ENCODE data around the gene BTBD7.

DNA sequence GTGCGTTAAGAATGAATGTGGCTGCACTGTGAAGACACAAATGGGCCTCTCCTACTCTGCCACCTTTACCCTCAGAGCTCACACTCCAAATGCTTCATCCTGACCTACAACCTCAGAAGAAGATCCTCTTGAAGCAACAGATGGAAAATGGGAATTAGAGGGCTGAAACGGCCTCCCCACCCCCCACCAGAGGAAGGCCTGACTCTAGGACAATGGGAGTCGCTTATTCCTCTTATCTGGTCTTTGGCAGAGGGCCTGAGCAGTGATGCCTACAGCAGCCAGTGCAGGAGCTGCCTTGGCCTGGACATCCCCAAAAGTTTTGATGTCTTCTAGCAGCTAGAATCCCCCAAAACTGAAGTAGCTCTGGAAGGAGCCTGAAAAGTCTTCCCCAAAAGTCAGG lies 29.2 kb downstream of the BTBD7 start:
- no peak for TF ChIP-seq CTCF (IDR thresholded peaks at IDR 0.05 in 4 of 5, conservative IDR thresholded peaks at IDR 0.05 in 1 of 5)
- no peak for TF ChIP-seq POLR2A (IDR thresholded peaks at IDR 0.05)

Measured in gastrocnemius medialis (tissue), 4 donors.